Kidney epithelial cell (primary cell): ENCODE results near the gene SAFB. TPM values are rescaled to one million over a fixed set of nuclear protein-coding genes. Genes with fewer than 3 reads are reported as not detected.

Experiments used
- DNase-seq: peaks from one replicate; pipeline ENCODE4 v3.0.0-alpha.2; 2010; ENCODE audit warnings: low read depth
- H3K27me3 ChIP-seq: 2 replicates; pipeline ENCODE4 v1.6.0; 2011; ENCODE audit warnings: low read length; ENCODE audit not compliant: control insufficient read depth, insufficient read depth
- H3K36me3 ChIP-seq: 2 replicates; pipeline ENCODE4 v1.5.1; 2011; ENCODE audit warnings: low read length; ENCODE audit not compliant: control insufficient read depth, insufficient read depth
- H3K4me3 ChIP-seq: 2 replicates; pipeline ENCODE4 v1.5.1; 2011; ENCODE audit warnings: low read depth, mild to moderate bottlenecking, control low read depth, low read length
- total RNA-seq: library from RNA; depleted of rRNA; stranded (reverse); fragments of >200 nt; gene quantifications from 2 replicates; pipeline ENCODE4 v1.2.3, GENCODE V29; 2015
- TF ChIP-seq, protein P1 (sequence below): IDR thresholded peaks from 2 replicates; pipeline ENCODE4 v1.5.1; 2011; ENCODE audit warnings: mild to moderate bottlenecking, moderate library complexity, low read length, control low read depth, inconsistent platforms; ENCODE audit not compliant: insufficient read depth, poor library complexity, severe bottlenecking

The SAFB gene
- total RNA-seq, 1 donor from 2014 or later, result 45.7 TPM

DNA sequence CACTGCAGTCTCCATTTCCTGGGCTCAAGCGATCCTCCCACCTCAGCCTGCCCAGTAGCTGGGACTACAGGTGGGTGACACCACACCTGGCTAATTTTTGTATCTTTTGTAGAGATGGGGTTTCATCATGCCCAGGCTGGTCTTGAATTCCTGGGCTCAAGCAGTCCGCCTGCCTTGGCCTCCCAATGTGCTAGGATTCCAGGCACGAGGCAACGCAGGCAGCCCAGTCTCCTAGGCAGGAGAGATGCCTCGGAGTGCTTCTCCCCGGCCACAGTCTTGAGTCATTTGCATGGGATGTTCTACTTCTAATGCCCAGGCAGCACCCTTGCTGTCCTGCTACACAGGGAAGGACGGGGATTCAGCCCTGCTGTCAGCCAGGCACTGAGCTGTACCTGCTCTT lies 48.7 kb downstream of the SAFB start:
- H3K36me3 ChIP-seq, result peaks cover 5% of the 10 kb centered on the region
- TF ChIP-seq, protein P1, sequence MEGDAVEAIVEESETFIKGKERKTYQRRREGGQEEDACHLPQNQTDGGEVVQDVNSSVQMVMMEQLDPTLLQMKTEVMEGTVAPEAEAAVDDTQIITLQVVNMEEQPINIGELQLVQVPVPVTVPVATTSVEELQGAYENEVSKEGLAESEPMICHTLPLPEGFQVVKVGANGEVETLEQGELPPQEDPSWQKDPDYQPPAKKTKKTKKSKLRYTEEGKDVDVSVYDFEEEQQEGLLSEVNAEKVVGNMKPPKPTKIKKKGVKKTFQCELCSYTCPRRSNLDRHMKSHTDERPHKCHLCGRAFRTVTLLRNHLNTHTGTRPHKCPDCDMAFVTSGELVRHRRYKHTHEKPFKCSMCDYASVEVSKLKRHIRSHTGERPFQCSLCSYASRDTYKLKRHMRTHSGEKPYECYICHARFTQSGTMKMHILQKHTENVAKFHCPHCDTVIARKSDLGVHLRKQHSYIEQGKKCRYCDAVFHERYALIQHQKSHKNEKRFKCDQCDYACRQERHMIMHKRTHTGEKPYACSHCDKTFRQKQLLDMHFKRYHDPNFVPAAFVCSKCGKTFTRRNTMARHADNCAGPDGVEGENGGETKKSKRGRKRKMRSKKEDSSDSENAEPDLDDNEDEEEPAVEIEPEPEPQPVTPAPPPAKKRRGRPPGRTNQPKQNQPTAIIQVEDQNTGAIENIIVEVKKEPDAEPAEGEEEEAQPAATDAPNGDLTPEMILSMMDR, result no peak
- no peak for DNase-seq
- H3K4me3 ChIP-seq, result no peak overlapping the region
- H3K27me3 ChIP-seq, result no peaks in the 10 kb centered on the region

GRCh38 chr19:5672708-5673459 lies 50.0 kb downstream of the SAFB start:
- no peak for DNase-seq
- H3K36me3 ChIP-seq, result peaks cover 3% of the 10 kb centered on the region

GRCh38 chr19:5673752-5674151 lies 50.9 kb downstream of the SAFB start:
- no peak overlapping the region for H3K4me3 ChIP-seq
- TF ChIP-seq, protein P1, result no peak
- peaks cover 3% of the 10 kb centered on the region for H3K36me3 ChIP-seq
- no peaks in the 10 kb centered on the region for H3K27me3 ChIP-seq
- DNase-seq, result no peak

More at GRCh38 chr19:5672708-5673459, 50.0 kb downstream of the SAFB start:
- Histone ChIP-seq H3K27me3 (no peaks in the 10 kb centered on the region), H3K4me3 (no peak overlapping the region)
- TF ChIP-seq, protein P1, result no peak

- Histone ChIP-seq H3K36me3 (no peaks in the 10 kb centered on the region), H3K4me3 (no peak overlapping the region), H3K27me3 (no peaks in the 10 kb centered on the region)
- TF ChIP-seq, protein P1, result no peak
- no peak for DNase-seq
These were observed 51.8 kb downstream of the SAFB start for GRCh38 chr19:5674714-5675113.

DNA sequence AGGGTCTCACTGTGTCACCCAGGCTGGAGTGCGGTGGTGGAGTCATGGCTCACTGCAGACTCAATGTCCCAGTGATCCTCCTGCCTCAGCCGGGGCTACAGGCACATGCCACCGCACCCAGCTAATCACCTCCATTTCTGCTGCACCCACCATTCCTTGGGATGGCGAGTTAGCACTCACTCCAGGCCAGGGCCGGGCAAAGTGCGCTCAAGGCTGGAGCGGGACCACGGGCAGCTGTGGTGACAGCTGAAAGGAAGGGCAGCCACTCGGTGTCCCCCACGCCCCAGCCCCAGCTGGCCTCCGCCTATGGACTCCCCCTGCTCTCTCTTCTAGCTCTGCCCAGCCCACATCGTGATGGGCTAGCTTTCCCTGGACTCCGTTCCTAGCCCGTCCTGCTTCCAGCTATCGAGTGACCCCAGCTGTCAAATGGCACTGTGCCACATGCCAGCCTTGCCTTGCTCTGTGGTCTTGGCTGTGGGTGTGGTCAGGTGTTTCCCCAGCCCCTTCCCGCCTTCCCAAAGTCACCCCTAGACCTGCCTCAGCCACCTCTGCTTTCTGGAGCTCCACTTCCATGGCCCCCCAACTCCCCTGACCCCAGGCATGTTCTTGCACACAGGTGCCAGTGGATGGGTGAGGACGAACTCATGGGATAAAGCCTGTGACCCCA lies 53.4 kb downstream of the SAFB start:
- TF ChIP-seq, protein P1, result no peak
- H3K27me3 ChIP-seq, result no peaks in the 10 kb centered on the region
- no peak for DNase-seq
- no peaks in the 10 kb centered on the region for H3K36me3 ChIP-seq
- H3K4me3 ChIP-seq, result no peak overlapping the region
